NOMO-1 treated with DMSO at 0.1 percent for 48 hours (cell line): Measurements from ENCODE around the gene AZGP1.
"Not testable (repeated sequence)": the region's sequence is repeated elsewhere in the genome, so short reads cannot be mapped to it uniquely, and the experiment has no call there.

Source experiments
- DNase-seq: peaks from one replicate; lab custom pipeline; 2025; ENCODE audit not compliant: unreplicated experiment; lab: John Stamatoyannopoulos, UW

AZGP1 gene

GRCh38 chr7:99997545-99998137, 21.8 kb upstream of the AZGP1 start:
- DNase-seq, result peak; percentile 40

GRCh38 chr7:99996755-99997544, 21.1 kb upstream of the AZGP1 start:
- DNase-seq, result no peak

- no peak for DNase-seq
These were observed 19.0 kb upstream of the AZGP1 start for GRCh38 chr7:99994819-99995218.

- no peak for DNase-seq
These were observed 16.7 kb upstream of the AZGP1 start for GRCh38 chr7:99992330-99993038.

GRCh38 chr7:99991543-99991942, 15.7 kb upstream of the AZGP1 start:
- not testable (repeated sequence) for DNase-seq

GRCh38 chr7:99990460-99990852, 14.6 kb upstream of the AZGP1 start:
- no peak for DNase-seq

GRCh38 chr7:99987846-99988245, 12.0 kb upstream of the AZGP1 start:
- DNase-seq, result no peak

- DNase-seq, result not testable (repeated sequence)
These were observed 11.5 kb upstream of the AZGP1 start for GRCh38 chr7:99987306-99987705.

GRCh38 chr7:99984593-99984992, 8.8 kb upstream of the AZGP1 start:
- DNase-seq, result no peak

GRCh38 chr7:99981066-99981465, 5.2 kb upstream of the AZGP1 start:
- not testable (repeated sequence) for DNase-seq

- DNase-seq, result not testable (repeated sequence)
These were observed 4.6 kb upstream of the AZGP1 start for GRCh38 chr7:99980448-99980872.

GRCh38 chr7:99979814-99980225, 4.0 kb upstream of the AZGP1 start:
- DNase-seq, result peak; percentile 40

- DNase-seq, result no peak
These were observed 795 bp upstream of the AZGP1 start for GRCh38 chr7:99976626-99977025.

GRCh38 chr7:99974681-99975080, 1.1 kb downstream of the AZGP1 start:
- no peak for DNase-seq

GRCh38 chr7:99973817-99974216, 2.0 kb downstream of the AZGP1 start:
- not testable (repeated sequence) for DNase-seq

- no peak for DNase-seq
These were observed 4.6 kb downstream of the AZGP1 start for GRCh38 chr7:99971242-99971641.

- DNase-seq, result not testable (repeated sequence)
These were observed 6.0 kb downstream of the AZGP1 start for GRCh38 chr7:99969813-99970212.

GRCh38 chr7:99969298-99969697, 6.5 kb downstream of the AZGP1 start:
- no peak for DNase-seq

- no peak for DNase-seq
These were observed 17.1 kb downstream of the AZGP1 start for GRCh38 chr7:99958564-99959227.

- no peak for DNase-seq
These were observed 20.6 kb downstream of the AZGP1 start for GRCh38 chr7:99955247-99955646.

GRCh38 chr7:99954643-99955042, 21.2 kb downstream of the AZGP1 start:
- DNase-seq, result not testable (repeated sequence)
